ENCODE results near the gene GGA2.
A peak's percentile ranks its signal among the peaks of the same experiment; 100 is the strongest.
"Not testable (repeated sequence)": the region's sequence is repeated elsewhere in the genome, so short reads cannot be mapped to it uniquely, and the experiment has no call there.

The GGA2 gene

GRCh38 chr16:23504076-23504452, 6.2 kb downstream of the GGA2 start:
- peak; percentile 47 for DNase-seq

- DNase-seq, result no peak
Observed at GRCh38 chr16:23502466-23502865, 7.8 kb downstream of the GGA2 start.

- DNase-seq, result no peak
Observed at GRCh38 chr16:23501291-23501690, 9.0 kb downstream of the GGA2 start.

- no peak for DNase-seq
Observed at GRCh38 chr16:23500862-23501225, 9.4 kb downstream of the GGA2 start.

GRCh38 chr16:23500212-23500861, 10.0 kb downstream of the GGA2 start:
- DNase-seq, result no peak

GRCh38 chr16:23499801-23500200, 10.5 kb downstream of the GGA2 start:
- DNase-seq, result no peak

GRCh38 chr16:23498863-23499262, 11.4 kb downstream of the GGA2 start:
- no peak for DNase-seq

- DNase-seq, result no peak
Observed at GRCh38 chr16:23497543-23497868, 12.8 kb downstream of the GGA2 start.

- peak; percentile 29 for DNase-seq
Observed at GRCh38 chr16:23496821-23497542, 13.3 kb downstream of the GGA2 start.

- no peak for DNase-seq
Observed at GRCh38 chr16:23495671-23496070, 14.6 kb downstream of the GGA2 start.

- no peak for DNase-seq
Observed at GRCh38 chr16:23494188-23494587, 16.1 kb downstream of the GGA2 start.

- DNase-seq, result peak; percentile 44
Observed at GRCh38 chr16:23491490-23492391, 18.6 kb downstream of the GGA2 start.

- no peak for DNase-seq
Observed at GRCh38 chr16:23486480-23486879, 23.8 kb downstream of the GGA2 start.

GRCh38 chr16:23485841-23486240, 24.5 kb downstream of the GGA2 start:
- no peak for DNase-seq

- DNase-seq, result no peak
Observed at GRCh38 chr16:23485257-23485614, 25.1 kb downstream of the GGA2 start.

- DNase-seq, result no peak
Observed at GRCh38 chr16:23484510-23485256, 25.6 kb downstream of the GGA2 start.

- not testable (repeated sequence) for DNase-seq
Observed at GRCh38 chr16:23483492-23483891, 26.8 kb downstream of the GGA2 start.

- DNase-seq, result no peak
Observed at GRCh38 chr16:23482778-23483177, 27.5 kb downstream of the GGA2 start.

GRCh38 chr16:23480257-23480656, 30.0 kb downstream of the GGA2 start:
- no peak for DNase-seq

- no peak for DNase-seq
Observed at GRCh38 chr16:23479138-23479537, 31.2 kb downstream of the GGA2 start.

- no peak for DNase-seq
Observed at GRCh38 chr16:23478566-23478965, 31.7 kb downstream of the GGA2 start.

- no peak for DNase-seq
Observed at GRCh38 chr16:23476289-23476688, 34.0 kb downstream of the GGA2 start.

GRCh38 chr16:23469814-23470213, 40.5 kb downstream of the GGA2 start:
- peak; percentile 30 for DNase-seq
